Brain microvascular endothelial cell (primary cell): ENCODE results near the gene SDK1.

Experiments used
- DNase-seq: peaks from one replicate; pipeline ENCODE4 v3.0.0-alpha.2; 2020
- H3K27ac ChIP-seq: fragments of 250-450 bp; sonication (Bioruptor Pico); 2 replicates; pipeline ENCODE4 v1.5.1; 2020; ENCODE audit warnings: mild to moderate bottlenecking, moderate library complexity
- H3K27me3 ChIP-seq: fragments of 250-450 bp; sonication (Bioruptor Pico); replicated peaks from 2 replicates; pipeline ENCODE4 v1.5.1; 2020; ENCODE audit warnings: mild to moderate bottlenecking
- H3K36me3 ChIP-seq: fragments of 250-450 bp; sonication (Bioruptor Pico); replicated peaks from 2 replicates; pipeline ENCODE4 v1.5.1; 2020; ENCODE audit warnings: mild to moderate bottlenecking
- H3K4me3 ChIP-seq: 2 replicates; pipeline ENCODE4 v1.5.1; 2011; ENCODE audit warnings: low read depth, mild to moderate bottlenecking, control low read depth, low read length, moderate library complexity
- CTCF ChIP-seq: IDR thresholded peaks from 2 replicates; pipeline ENCODE4 v1.5.1; 2011; ENCODE audit warnings: low read depth, mild to moderate bottlenecking, moderate library complexity, low read length, control low read depth, inconsistent platforms; ENCODE audit errors: missing control alignments
- in situ Hi-C: cut with HindIII; loops from 2 replicates; pipeline ENCODE4 v1.10.0; 2017; ENCODE audit warnings: low sequenced_read_pairs, low pct_ligation_motif_present

The SDK1 gene

GRCh38 chr7:4065190-4065589, 764.1 kb downstream of the SDK1 start:
- H3K27ac ChIP-seq = no peak overlapping the region
- TF ChIP-seq CTCF = no peak
- in situ Hi-C loops = no loop called here
- no peaks in the 10 kb centered on the region for H3K36me3 ChIP-seq
- no peak overlapping the region for H3K4me3 ChIP-seq
- no peaks in the 10 kb centered on the region for H3K27me3 ChIP-seq
- DNase-seq = no peak

GRCh38 chr7:4066206-4066605, 765.2 kb downstream of the SDK1 start:
- in situ Hi-C loops = no loop called here
- H3K36me3 ChIP-seq = no peaks in the 10 kb centered on the region
- no peak overlapping the region for H3K27ac ChIP-seq
- H3K27me3 ChIP-seq = no peaks in the 10 kb centered on the region
- no peak overlapping the region for H3K4me3 ChIP-seq
- DNase-seq = no peak
- no peak for TF ChIP-seq CTCF

- Histone ChIP-seq H3K27me3 (no peaks in the 10 kb centered on the region), H3K36me3 (no peaks in the 10 kb centered on the region), H3K27ac (no peak overlapping the region), H3K4me3 (no peak overlapping the region)
- DNase-seq = no peak
- no peak for TF ChIP-seq CTCF
- in situ Hi-C loops = no loop called here
These were observed 765.8 kb downstream of the SDK1 start for GRCh38 chr7:4066626-4067475.

- DNase-seq = no peak
- Histone ChIP-seq H3K27me3 (no peaks in the 10 kb centered on the region), H3K4me3 (no peak overlapping the region), H3K27ac (no peak overlapping the region), H3K36me3 (no peaks in the 10 kb centered on the region)
- in situ Hi-C loops = no loop called here
- no peak for TF ChIP-seq CTCF
These were observed 766.4 kb downstream of the SDK1 start for GRCh38 chr7:4067476-4067760.

GRCh38 chr7:4067874-4068273, 766.8 kb downstream of the SDK1 start:
- in situ Hi-C loops = no loop called here
- no peak for DNase-seq
- no peaks in the 10 kb centered on the region for H3K36me3 ChIP-seq
- no peak overlapping the region for H3K4me3 ChIP-seq
- H3K27ac ChIP-seq = no peak overlapping the region
- H3K27me3 ChIP-seq = no peaks in the 10 kb centered on the region
- TF ChIP-seq CTCF = no peak

- Histone ChIP-seq H3K4me3 (no peak overlapping the region), H3K27me3 (no peaks in the 10 kb centered on the region), H3K36me3 (no peaks in the 10 kb centered on the region), H3K27ac (no peak overlapping the region)
- no peak for TF ChIP-seq CTCF
- in situ Hi-C loops = no loop called here
- DNase-seq = no peak
These were observed 767.2 kb downstream of the SDK1 start for GRCh38 chr7:4068286-4068685.
